HepG2 (cell line): Measurements from ENCODE around the gene NFE2L3. TPM values are rescaled to one million over a fixed set of nuclear protein-coding genes. Genes with fewer than 3 reads are reported as not detected.

Experiments
- ATAC-seq: fragments of 200-7000 bp; cut with Tn5 transposase; 3 replicates; pipeline ENCODE4 v1.9.1; 2020; ENCODE audit warnings: mild to moderate bottlenecking, moderate library complexity
- BruUV-seq: library from RNA; stranded (reverse); fragments of 400-500 nt; replicated peaks from 2 replicates; lab custom pipeline; 2021; lab: Mats Ljungman, UMichigan
- CTCF ChIA-PET: fragments of 300-600 bp; formaldehyde crosslinking; extraction: SDS; loops from one replicate; lab custom pipeline; 2021; ENCODE audit warnings: low total read pairs, inconsistent platforms, low intra/inter-chr PET ratio; lab: Yijun Ruan, JAX
- POLR2A ChIA-PET: fragments of 350-600 bp; sonication (Branson Sonifier 250); formaldehyde crosslinking; loops from one replicate; lab custom pipeline; 2020; ENCODE audit warnings: antibody characterized with exemption, inconsistent platforms; lab: Yijun Ruan, JAX
- DNase-seq: peaks from one replicate; pipeline ENCODE4 v3.0.0-alpha.2; 2015; ENCODE audit warnings: low spot score
- FAIRE-seq: peaks from 3 replicates; lab custom pipeline; 2011; peaks lifted over from hg19 to GRCh38; lab: Jason Lieb, UNC
- H2AFZ ChIP-seq: one replicate; pipeline ENCODE4 v1.6.1; 2011; ENCODE audit warnings: low read length, inconsistent platforms
- H3K27ac ChIP-seq: fragments of 300-600 bp; 3 replicates; pipeline ENCODE4 v1.8.0; 2011; ENCODE audit warnings: mixed run types, mild to moderate bottlenecking, mixed read lengths, low read length, inconsistent platforms; ENCODE audit not compliant: insufficient read depth; ENCODE audit errors: extremely low read length
- H3K27me3 ChIP-seq, 2 experiments: fragments of 200-600 bp in 1 of 2; 2 replicates in 1 of 2; 3 replicates in 1 of 2; pipeline versions ENCODE4 v1.6.0 to v1.8.0; 2011; ENCODE audit warnings: low read length in 2 of 2, mild to moderate bottlenecking in 2 of 2, moderate library complexity in 2 of 2, inconsistent platforms in 1 of 2; ENCODE audit not compliant: insufficient read depth in 2 of 2, control insufficient read depth in 1 of 2
- H3K36me3 ChIP-seq, 2 experiments: fragments of 200-600 bp in 1 of 2; replicated peaks in 1 of 2; 2 replicates in 1 of 2; 3 replicates in 1 of 2; pipeline versions ENCODE4 v1.5.1 to v1.8.0; 2011; ENCODE audit warnings: low read length in 2 of 2, inconsistent platforms in 1 of 2; ENCODE audit not compliant: insufficient read depth in 2 of 2, control insufficient read depth in 1 of 2
- H3K4me1 ChIP-seq: 2 replicates; pipeline ENCODE4 v1.5.1; 2012; ENCODE audit warnings: low read length, inconsistent platforms; ENCODE audit not compliant: insufficient read depth
- H3K4me2 ChIP-seq: 2 replicates; pipeline ENCODE4 v1.6.0; 2011; ENCODE audit warnings: low read depth, low read length, inconsistent platforms
- H3K4me3 ChIP-seq, 3 experiments: fragments of 200-600 bp in 1 of 3; sonication (generic), shearing (Covaris generic) in 1 of 3; replicated peaks in 1 of 3; 2 replicates each; pipeline ENCODE4 v1.5.1; 2011 to 2016; ENCODE audit warnings: low read length in 3 of 3, inconsistent platforms in 2 of 3, low read depth in 2 of 3, mild to moderate bottlenecking in 2 of 3, control low read depth in 1 of 3, mixed read lengths in 1 of 3; ENCODE audit not compliant: insufficient read depth in 1 of 3
- H3K79me2 ChIP-seq: one replicate; pipeline ENCODE4 v1.6.1; 2011; ENCODE audit warnings: low read length, inconsistent platforms; ENCODE audit not compliant: insufficient read depth
- H3K9ac ChIP-seq: 2 replicates; pipeline ENCODE4 v1.6.0; 2011; ENCODE audit warnings: mild to moderate bottlenecking, low read depth, low read length, inconsistent platforms; ENCODE audit not compliant: insufficient read depth
- H3K9me3 ChIP-seq: 2 replicates; pipeline ENCODE4 v1.5.1; 2012; ENCODE audit warnings: mild to moderate bottlenecking, low read length
- H4K20me1 ChIP-seq: 2 replicates; pipeline ENCODE4 v1.6.0; 2011; ENCODE audit warnings: inconsistent platforms, mild to moderate bottlenecking, low read length, moderate library complexity; ENCODE audit not compliant: insufficient read depth
- CEBPG ChIP-seq: IDR thresholded peaks from 2 replicates; pipeline ENCODE4 v1.6.1; 2016
- HOMEZ ChIP-seq: IDR thresholded peaks from 2 replicates; pipeline ENCODE4 v1.6.1; 2016; ENCODE audit warnings: low read depth
- KDM3A ChIP-seq: IDR thresholded peaks from 2 replicates; pipeline ENCODE4 v1.6.1; 2018; ENCODE audit warnings: low read depth, missing compliant biosample characterization
- SPEN ChIP-seq: sonication (generic); formaldehyde crosslinking; IDR thresholded peaks from 2 replicates; pipeline ENCODE4 v1.5.1; 2020; ENCODE audit warnings: low read depth, mild to moderate bottlenecking, missing genetic modification reagents
- TAF1 ChIP-seq: sonication (generic); formaldehyde crosslinking; IDR thresholded peaks from 2 replicates; pipeline ENCODE4 v1.4.0; 2020; ENCODE audit warnings: missing genetic modification reagents
- ZNF558 ChIP-seq: sonication (generic); formaldehyde crosslinking; IDR thresholded peaks from 2 replicates; pipeline ENCODE4 v1.9.0; 2022; ENCODE audit warnings: mild to moderate bottlenecking, missing genetic modification reagents, borderline replicate concordance
- WGBS: methylation state at CpG from one replicate; pipeline ENCODE4 v1.1.6; 2017; ENCODE audit warnings: low lambda C conversion rate; 5-methylcytosine and 5-hydroxymethylcytosine counted together
- in situ Hi-C: cut with HindIII; loops from 2 replicates; pipeline ENCODE4 v1.10.0; 2017; ENCODE audit warnings: low pct_unique_long_range_greater_than_20kb; ENCODE audit not compliant: extremely low pct_ligation_motif_present
- intact Hi-C: fragments of 100-400 bp; cut with micrococcal nuclease; formaldehyde crosslinking; loops from one replicate; pipeline ENCODE4 v1.10.0; 2022; ENCODE audit not compliant: unreplicated experiment
- polyA plus RNA-seq, 8 experiments: library from polyadenylated mRNA; depleted of rRNA in 3 of 8; stranded (reverse) in 7 of 8; unstranded in 1 of 8; fragments of >200 nt; fragmentation: Illumina TruSeq in 4 of 8; extraction: Trizol in 4 of 8; gene quantifications; 2 replicates each; pipeline versions ENCODE4 v1.2.1 to v1.2.3, GENCODE V29; 2011 to 2016; ENCODE audit warnings: low read depth in 4 of 8, missing spikeins in 1 of 8, mixed read lengths in 1 of 8; ENCODE audit not compliant: insufficient read depth in 1 of 8
- total RNA-seq, 5 experiments: library from RNA; depleted of rRNA; stranded (reverse); fragments of >200 nt; fragmentation: Illumina TruSeq; extraction: Trizol; gene quantifications; 2 replicates each; pipeline ENCODE4 v1.2.3, GENCODE V29; 2016; ENCODE audit warnings: low read depth in 1 of 5

Gene NFE2L3
- total and polyA plus RNA-seq, 2 of the 13 experiments (the other 11 are each of a cell fraction or from before 2014, with no cell fraction given), result 11.4 to 19.4 TPM

- Histone ChIP-seq H3K27me3 (peaks cover 0 to 13% of the 10 kb centered on the region in 2 experiments; a peak in 3 of 5 replicates), H3K79me2 (peaks cover 8% of the 10 kb centered on the region), H3K9me3 (no peaks in the 10 kb centered on the region), H4K20me1 (no peaks in the 10 kb centered on the region), H3K9ac (no peak overlapping the region), H3K4me3 (peak overlapping the region in 2 of 3 experiments; percentile 53 to 72; a peak in 3 of 6 replicates), H3K27ac (no peak overlapping the region), H3K4me1 (peaks cover 66% of the 10 kb centered on the region), H2AFZ (no peak overlapping the region), H3K36me3 (no peaks in the 10 kb centered on the region), H3K4me2 (peak overlapping the region; percentile 81)
- TF ChIP-seq TAF1 (CRISPR knock-in tag) (0 out of 2 replicates have a peak, but pooled peaks have one; percentile 10), ZNF558 (CRISPR knock-in tag) (no peak)
- ChIA-PET CTCF (no interaction called here), POLR2A (no interaction called here)
- 74% methylated on average over 15 of the region's 15 CpGs for WGBS
- intact Hi-C loops, result loop anchor here (2.0 to 10.0 kb wide), 2 partner anchors 45 to 59 kb away; no protein-coding TSS in a partner anchor
- no peak for DNase-seq
- in situ Hi-C loops, result no loop called here
- BruUV-seq, result no TSS peak
- FAIRE-seq, result no peak
- ATAC-seq, result no peak
Measured at GRCh38 chr7:26153823-26154783, 2.1 kb downstream of the NFE2L3 start.

GRCh38 chr7:26155531-26156375 lies 3.8 kb downstream of the NFE2L3 start:
- Histone ChIP-seq H3K36me3 (no peaks in the 10 kb centered on the region), H3K4me2 (peak overlapping the region; percentile 34), H3K4me1 (peaks cover 78% of the 10 kb centered on the region), H3K79me2 (peaks cover 8% of the 10 kb centered on the region), H3K9ac (no peak overlapping the region), H3K27ac (no peak overlapping the region), H2AFZ (no peak overlapping the region), H3K9me3 (no peaks in the 10 kb centered on the region), H4K20me1 (no peaks in the 10 kb centered on the region), H3K4me3 (no peak overlapping the region), H3K27me3 (peaks cover 0 to 5% of the 10 kb centered on the region in 2 experiments; a peak in 3 of 5 replicates)
- no TSS peak for BruUV-seq
- FAIRE-seq, result no peak
- in situ Hi-C loops, result no loop called here
- no peak for TF ChIP-seq HOMEZ (CRISPR knock-in tag)
- no peak for TF ChIP-seq SPEN (CRISPR knock-in tag)
- no peak for TF ChIP-seq CEBPG (CRISPR knock-in tag)
- no peak for TF ChIP-seq KDM3A (CRISPR knock-in tag)
- intact Hi-C loops, result loop anchor here (5.0 to 10.0 kb wide), 2 partner anchors 61 to 203 kb away; no protein-coding TSS in a partner anchor
- ATAC-seq, result no peak
- 73% methylated on average over 8 of the region's 8 CpGs for WGBS
- POLR2A ChIA-PET, result interaction anchor here (1.4 to 2.0 kb wide), 2 partner anchors 33 to 44 kb away, joined by 5 to 12 read pairs; no protein-coding TSS in a partner anchor
- CTCF ChIA-PET, result no interaction called here
- peak; percentile 39 for DNase-seq
